Mesenchymal stem cell (in vitro differentiated cells and primary cell): Measurements from ENCODE around the gene EFEMP2.

ENCODE experiments used
- DNase-seq: peaks from one replicate; pipeline ENCODE4 v3.0.0-alpha.2; 2013
- H2AFZ ChIP-seq: one replicate; pipeline ENCODE4 v1.6.1; 2013; ENCODE audit warnings: low read depth, mild to moderate bottlenecking, control low read depth, inconsistent platforms, low read length, moderate library complexity
- H2AK5ac ChIP-seq: 2 replicates; pipeline ENCODE4 v1.6.1; 2013; ENCODE audit warnings: low read length, moderate library complexity, mild to moderate bottlenecking, inconsistent platforms; ENCODE audit not compliant: severe bottlenecking
- H2BK120ac ChIP-seq: one replicate; pipeline ENCODE4 v1.6.1; 2013; ENCODE audit warnings: low read depth, mild to moderate bottlenecking, inconsistent platforms, low read length, moderate library complexity
- H2BK12ac ChIP-seq, 2 experiments: one replicate each; pipeline ENCODE4 v1.6.1; 2013; ENCODE audit warnings: inconsistent platforms in 2 of 2, low read length in 2 of 2, mild to moderate bottlenecking in 2 of 2, moderate library complexity in 2 of 2, control low read depth in 1 of 2
- H2BK15ac ChIP-seq: one replicate; pipeline ENCODE4 v1.6.1; 2013; ENCODE audit warnings: mild to moderate bottlenecking, low read depth, inconsistent platforms; ENCODE audit not compliant: poor library complexity, severe bottlenecking
- H2BK5ac ChIP-seq: 2 replicates; pipeline ENCODE4 v1.6.1; 2013; ENCODE audit warnings: low read depth, mild to moderate bottlenecking, low read length, control low read depth, inconsistent platforms; ENCODE audit not compliant: poor library complexity, severe bottlenecking
- H3K14ac ChIP-seq, 2 experiments: one replicate each; pipeline ENCODE4 v1.6.1; 2013; ENCODE audit warnings: inconsistent platforms in 2 of 2, low read length in 2 of 2, control low read depth in 1 of 2, mild to moderate bottlenecking in 1 of 2, moderate library complexity in 1 of 2
- H3K18ac ChIP-seq, 2 experiments: one replicate each; pipeline ENCODE4 v1.6.1; 2013; ENCODE audit warnings: inconsistent platforms in 2 of 2, low read length in 2 of 2, control low read depth in 1 of 2, low read depth in 1 of 2, mild to moderate bottlenecking in 1 of 2
- H3K23ac ChIP-seq, 2 experiments: one replicate each; pipeline ENCODE4 v1.6.1; 2013; ENCODE audit warnings: inconsistent platforms in 2 of 2, low read length in 2 of 2, mild to moderate bottlenecking in 2 of 2, moderate library complexity in 2 of 2, control low read depth in 1 of 2
- H3K27ac ChIP-seq: 2 replicates; pipeline ENCODE4 v1.5.1; 2013; ENCODE audit warnings: mild to moderate bottlenecking, moderate library complexity, low read length, control low read depth, inconsistent platforms; ENCODE audit not compliant: poor library complexity, severe bottlenecking
- H3K27me3 ChIP-seq, 2 experiments: 2 replicates each; pipeline versions ENCODE4 v1.6.1 to v1.7.0; 2013; ENCODE audit warnings: low read length in 2 of 2, mild to moderate bottlenecking in 2 of 2, moderate library complexity in 2 of 2, control low read depth in 1 of 2, inconsistent platforms in 1 of 2; ENCODE audit not compliant: control insufficient read depth in 1 of 2, insufficient read depth in 1 of 2
- H3K36me3 ChIP-seq, 2 experiments: 2 replicates each; pipeline versions ENCODE4 v1.6.1 to v1.7.0; 2013; ENCODE audit warnings: low read length in 2 of 2, control low read depth in 1 of 2, inconsistent platforms in 1 of 2, low read depth in 1 of 2, mild to moderate bottlenecking in 1 of 2; ENCODE audit not compliant: insufficient read depth in 2 of 2, control insufficient read depth in 1 of 2
- H3K4ac ChIP-seq, 2 experiments: one replicate each; pipeline ENCODE4 v1.6.1; 2013; ENCODE audit warnings: inconsistent platforms in 2 of 2, low read length in 2 of 2, mild to moderate bottlenecking in 2 of 2, moderate library complexity in 2 of 2, control low read depth in 1 of 2, low read depth in 1 of 2
- H3K4me1 ChIP-seq: 2 replicates; pipeline ENCODE4 v1.6.1; 2013; ENCODE audit warnings: low read depth, low read length, control low read depth; ENCODE audit not compliant: control insufficient read depth, insufficient read depth
- H3K4me2 ChIP-seq: 2 replicates; pipeline ENCODE4 v1.6.1; 2013; ENCODE audit warnings: low read length, mild to moderate bottlenecking, inconsistent platforms; ENCODE audit not compliant: poor library complexity, severe bottlenecking
- H3K4me3 ChIP-seq, 2 experiments: 2 replicates each; pipeline versions ENCODE4 v1.5.1 to v1.7.0; 2013; ENCODE audit warnings: low read length in 2 of 2, mild to moderate bottlenecking in 2 of 2, control low read depth in 1 of 2, low read depth in 1 of 2; ENCODE audit not compliant: insufficient read depth in 1 of 2
- H3K79me1 ChIP-seq: replicated peaks from 2 replicates; pipeline ENCODE4 v1.6.1; 2013; ENCODE audit warnings: mild to moderate bottlenecking, control low read depth, low read length, inconsistent platforms; ENCODE audit not compliant: poor library complexity, severe bottlenecking
- H3K9ac ChIP-seq: 2 replicates; pipeline ENCODE4 v1.7.0; 2013; ENCODE audit warnings: mild to moderate bottlenecking, low read length, moderate library complexity
- H3K9me3 ChIP-seq: 2 replicates; pipeline ENCODE4 v1.7.0; 2013; ENCODE audit warnings: mild to moderate bottlenecking, low read length; ENCODE audit not compliant: control insufficient read depth
- H4K8ac ChIP-seq: one replicate; pipeline ENCODE4 v1.6.1; 2013; ENCODE audit warnings: inconsistent platforms, mild to moderate bottlenecking, low read length, moderate library complexity
- H4K91ac ChIP-seq: one replicate; pipeline ENCODE4 v1.6.1; 2013; ENCODE audit warnings: mild to moderate bottlenecking, low read length, inconsistent platforms
- WGBS: methylation state at CpG from one replicate; pipeline ENCODE4 v1.1.7; 2013; ENCODE audit warnings: mixed read lengths; 5-methylcytosine and 5-hydroxymethylcytosine counted together

EFEMP2 gene

GRCh38 chr11:65851083-65851579 lies 21.5 kb downstream of the EFEMP2 start:
- Histone ChIP-seq H2BK12ac (no peak overlapping the region), H4K8ac (peak overlapping the region; percentile 39), H3K4me2 (no peak overlapping the region), H3K18ac (no peak overlapping the region), H3K27me3 (no peaks in the 10 kb centered on the region), H3K79me1 (peaks cover 5% of the 10 kb centered on the region), H3K36me3 (peaks cover 54 to 62% of the 10 kb centered on the region in 2 experiments), H3K9ac (no peak overlapping the region), H2BK15ac (no peak overlapping the region), H2BK120ac (no peak overlapping the region), H4K91ac (no peak overlapping the region), H3K27ac (no peak overlapping the region), H3K9me3 (peaks cover 5% of the 10 kb centered on the region), H3K14ac (no peak overlapping the region), H2AFZ (no peak overlapping the region), H3K23ac (no peak overlapping the region), H3K4ac (no peak overlapping the region), H2AK5ac (no peak overlapping the region), H2BK5ac (no peak overlapping the region), H3K4me1 (peaks cover 28% of the 10 kb centered on the region), H3K4me3 (no peak overlapping the region)
- 96% methylated on average over 13 of the region's 14 CpGs for WGBS
- DNase-seq: peak; percentile 33

DNA sequence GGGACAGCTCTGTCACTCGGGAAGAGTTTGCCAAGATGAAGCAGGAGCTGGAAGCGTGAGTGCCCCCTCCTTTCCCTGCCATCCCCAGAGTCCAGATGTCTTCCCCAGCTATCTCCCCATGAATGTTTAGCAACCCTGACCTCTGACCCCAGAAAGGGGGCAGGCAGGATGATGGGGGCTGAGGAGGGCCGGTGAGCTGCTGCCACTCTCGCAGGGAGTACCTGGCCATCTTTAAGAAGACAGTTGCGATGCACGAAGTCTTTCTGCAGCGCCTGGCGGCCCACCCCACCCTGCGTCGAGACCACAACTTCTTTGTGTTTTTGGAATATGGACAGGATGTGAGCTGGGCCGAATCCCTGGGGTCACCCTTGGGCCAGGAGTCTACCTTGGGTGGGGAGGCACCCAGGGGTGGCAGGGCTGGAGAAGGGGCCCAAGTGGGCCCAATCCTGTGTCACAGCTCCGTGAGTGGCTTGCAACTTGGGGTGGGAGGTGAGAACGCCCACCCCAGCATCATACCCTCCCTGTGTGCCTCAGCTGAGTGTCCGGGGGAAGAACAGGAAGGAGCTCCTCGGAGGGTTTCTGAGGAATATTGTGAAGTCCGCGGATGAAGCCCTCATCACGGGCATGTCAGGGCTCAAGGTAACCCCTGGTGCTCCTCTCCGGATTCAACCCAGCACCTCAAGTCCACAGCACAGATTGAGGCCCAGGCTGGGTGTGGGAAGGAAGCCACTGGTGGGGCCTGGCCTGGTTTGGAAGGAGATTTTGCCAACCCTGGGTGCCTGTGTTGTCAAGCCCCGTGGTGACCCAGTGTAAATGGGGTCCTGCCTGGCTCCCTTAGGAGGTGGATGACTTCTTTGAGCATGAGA lies 22.1 kb downstream of the EFEMP2 start:
- no peaks in the 10 kb centered on the region for H3K27me3 ChIP-seq
- peaks cover 22% of the 10 kb centered on the region for H3K4me1 ChIP-seq
- H2AFZ ChIP-seq: no peak overlapping the region
- H2BK5ac ChIP-seq: no peak overlapping the region
- no peak overlapping the region for H4K91ac ChIP-seq
- H4K8ac ChIP-seq: no peak overlapping the region
- peaks cover 5% of the 10 kb centered on the region for H3K9me3 ChIP-seq
- H3K4me3 ChIP-seq: no peak overlapping the region
- H2BK120ac ChIP-seq: no peak overlapping the region
- DNase-seq: no peak
- H3K79me1 ChIP-seq: peaks cover 5% of the 10 kb centered on the region
- H3K27ac ChIP-seq: no peak overlapping the region
- whole genome bisulfite sequencing: 89% methylated on average over 20 of the region's 20 CpGs
- H3K23ac ChIP-seq: no peak overlapping the region
- H3K4ac ChIP-seq: no peak overlapping the region
- H2BK15ac ChIP-seq: no peak overlapping the region
- no peak overlapping the region for H3K9ac ChIP-seq
- no peak overlapping the region for H2BK12ac ChIP-seq
- H3K4me2 ChIP-seq: no peak overlapping the region
- no peak overlapping the region for H2AK5ac ChIP-seq
- peaks cover 47 to 55% of the 10 kb centered on the region in 2 experiments for H3K36me3 ChIP-seq
- no peak overlapping the region for H3K18ac ChIP-seq
- no peak overlapping the region for H3K14ac ChIP-seq

DNA sequence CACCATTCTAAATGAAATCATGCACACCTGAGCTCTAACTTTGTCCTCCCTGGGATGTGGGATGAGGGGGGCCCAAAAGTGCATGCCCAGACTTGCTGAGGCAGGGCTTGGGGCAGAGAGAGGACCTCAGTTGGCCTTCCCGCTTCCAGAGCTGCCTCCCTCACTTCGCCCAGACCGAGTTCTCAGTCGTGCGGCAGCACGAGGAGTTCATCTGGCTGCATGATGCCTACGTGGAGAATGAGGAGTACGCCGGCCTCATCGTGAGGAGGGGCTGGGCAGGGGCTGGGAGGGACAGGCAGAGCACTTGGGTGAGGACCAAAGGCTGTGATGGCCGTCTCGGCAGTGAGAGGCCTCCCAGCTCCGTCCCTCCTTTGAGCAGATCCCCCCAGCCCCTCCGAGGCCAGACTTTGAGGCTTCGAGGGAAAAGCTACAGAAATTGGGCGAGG lies 22.8 kb downstream of the EFEMP2 start:
- WGBS: 78% methylated on average over 16 of the region's 16 CpGs

GRCh38 chr11:65849366-65849765 lies 23.2 kb downstream of the EFEMP2 start:
- H2BK15ac ChIP-seq: no peak overlapping the region
- 87% methylated on average over 7 of the region's 8 CpGs for WGBS
- H3K4ac ChIP-seq: no peak overlapping the region

More for the DNA sequence above, 22.8 kb downstream of the EFEMP2 start:
- H3K9ac ChIP-seq: no peak overlapping the region
- H2AK5ac ChIP-seq: no peak overlapping the region
- no peak overlapping the region for H3K23ac ChIP-seq
- H3K4me2 ChIP-seq: no peak overlapping the region
- no peak overlapping the region for H3K4me3 ChIP-seq
- peaks cover 41 to 48% of the 10 kb centered on the region in 2 experiments for H3K36me3 ChIP-seq
- H3K27me3 ChIP-seq: no peaks in the 10 kb centered on the region
- no peak overlapping the region for H2BK12ac ChIP-seq
- H2BK15ac ChIP-seq: no peak overlapping the region
- H3K27ac ChIP-seq: no peak overlapping the region
- H3K14ac ChIP-seq: no peak overlapping the region
- H3K4ac ChIP-seq: no peak overlapping the region
- H4K91ac ChIP-seq: no peak overlapping the region
- no peak overlapping the region for H2BK5ac ChIP-seq
- H3K18ac ChIP-seq: no peak overlapping the region
- H2BK120ac ChIP-seq: no peak overlapping the region
- H3K79me1 ChIP-seq: peaks cover 5% of the 10 kb centered on the region
- H2AFZ ChIP-seq: no peak overlapping the region
- no peak overlapping the region for H4K8ac ChIP-seq
- DNase-seq: no peak
- H3K4me1 ChIP-seq: peaks cover 18% of the 10 kb centered on the region
- H3K9me3 ChIP-seq: peaks cover 5% of the 10 kb centered on the region

More at GRCh38 chr11:65849366-65849765, 23.2 kb downstream of the EFEMP2 start:
- H3K18ac ChIP-seq: no peak overlapping the region
- H3K23ac ChIP-seq: no peak overlapping the region
- H3K9ac ChIP-seq: no peak overlapping the region
- H2BK120ac ChIP-seq: no peak overlapping the region
- H2AFZ ChIP-seq: no peak overlapping the region
- no peak overlapping the region for H4K8ac ChIP-seq
- peaks cover 5% of the 10 kb centered on the region for H3K9me3 ChIP-seq
- no peak overlapping the region for H3K14ac ChIP-seq
- H2BK5ac ChIP-seq: no peak overlapping the region
- no peaks in the 10 kb centered on the region for H3K27me3 ChIP-seq
- no peak overlapping the region for H4K91ac ChIP-seq
- H3K36me3 ChIP-seq: peaks cover 36 to 44% of the 10 kb centered on the region in 2 experiments
- DNase-seq: no peak
- peaks cover 16% of the 10 kb centered on the region for H3K4me1 ChIP-seq
- peaks cover 5% of the 10 kb centered on the region for H3K79me1 ChIP-seq
- no peak overlapping the region for H3K4me3 ChIP-seq
- no peak overlapping the region for H2AK5ac ChIP-seq
- no peak overlapping the region for H3K4me2 ChIP-seq
- no peak overlapping the region for H3K27ac ChIP-seq
- H2BK12ac ChIP-seq: no peak overlapping the region
